DOHH2 (cell line): ENCODE data around the gene ARHGAP27.

Source experiments
- H3F3A ChIP-seq: fragments of 200-600 bp; sonication (generic), shearing (Covaris generic); 2 replicates; pipeline ENCODE4 v1.6.0; 2016; ENCODE audit warnings: antibody characterized with exemption, mild to moderate bottlenecking; ENCODE audit not compliant: control insufficient read depth, insufficient read depth
- H3K27ac ChIP-seq: fragments of 200-600 bp; sonication (generic); 2 replicates; pipeline ENCODE4 v1.5.1; 2014; ENCODE audit warnings: low read depth, mild to moderate bottlenecking, low read length, moderate library complexity
- H3K27me3 ChIP-seq: fragments of 200-600 bp; sonication (generic); 2 replicates; pipeline ENCODE4 v1.6.1; 2014; ENCODE audit warnings: mild to moderate bottlenecking, low read length, mixed read lengths; ENCODE audit not compliant: control insufficient read depth
- H3K36me3 ChIP-seq: fragments of 200-600 bp; sonication (generic); 2 replicates; pipeline ENCODE4 v1.6.1; 2014; ENCODE audit warnings: mild to moderate bottlenecking, low read length, moderate library complexity, mixed read lengths; ENCODE audit not compliant: control insufficient read depth
- H3K4me1 ChIP-seq: fragments of 200-600 bp; sonication (generic); 2 replicates; pipeline ENCODE4 v1.6.1; 2014; ENCODE audit warnings: mild to moderate bottlenecking, low read length, mixed read lengths; ENCODE audit not compliant: control insufficient read depth
- H3K4me2 ChIP-seq: fragments of 200-600 bp; sonication (generic); 2 replicates; pipeline ENCODE4 v1.6.0; 2014; ENCODE audit warnings: mild to moderate bottlenecking, low read length, moderate library complexity
- H3K4me3 ChIP-seq: fragments of 200-600 bp; sonication (generic); 2 replicates; pipeline ENCODE4 v1.5.1; 2014; ENCODE audit warnings: mild to moderate bottlenecking, low read length, mixed read lengths
- H3K79me2 ChIP-seq: fragments of 200-600 bp; sonication (generic); 2 replicates; pipeline ENCODE4 v1.6.1; 2014; ENCODE audit warnings: mild to moderate bottlenecking, low read length, mixed read lengths; ENCODE audit not compliant: control insufficient read depth
- H3K9me2 ChIP-seq: fragments of 200-600 bp; sonication (generic); replicated peaks from 2 replicates; pipeline ENCODE4 v1.6.1; 2014; ENCODE audit warnings: mild to moderate bottlenecking, low read length, mixed read lengths; ENCODE audit not compliant: control insufficient read depth
- H3K9me3 ChIP-seq: fragments of 200-600 bp; sonication (generic); 2 replicates; pipeline ENCODE4 v1.6.1; 2014; ENCODE audit warnings: antibody characterized with exemption, low read length, mixed read lengths; ENCODE audit not compliant: control insufficient read depth, insufficient read depth
- H4K20me1 ChIP-seq: fragments of 200-600 bp; sonication (generic); 2 replicates; pipeline ENCODE4 v1.6.0; 2014; ENCODE audit warnings: low read depth, mild to moderate bottlenecking, antibody characterized with exemption, low read length, moderate library complexity; ENCODE audit not compliant: control insufficient read depth, insufficient read depth
- EZH2phosphoT487 ChIP-seq: fragments of 200-600 bp; sonication (generic); IDR thresholded peaks from 2 replicates; pipeline ENCODE4 v1.6.1; 2017; ENCODE audit warnings: borderline replicate concordance, mild to moderate bottlenecking, antibody characterized with exemption, low read length, moderate library complexity, mixed read lengths
- TF ChIP-seq, protein P1 (sequence below): fragments of 200-600 bp; sonication (generic); IDR thresholded peaks from one replicate; pipeline ENCODE4 v1.5.1; 2014; ENCODE audit warnings: antibody characterized with exemption, mild to moderate bottlenecking, low read depth, low read length; ENCODE audit not compliant: poor library complexity, severe bottlenecking

ARHGAP27 gene

GRCh38 chr17:45436161-45436560 lies 3.5 kb upstream of the ARHGAP27 start:
- Histone ChIP-seq H3K9me2 (no peaks in the 10 kb centered on the region), H3K27me3 (peaks cover 15% of the 10 kb centered on the region), H3K27ac (no peak overlapping the region), H3F3A (peaks cover 2% of the 10 kb centered on the region; the same call in 1 of the 2 replicates), H3K9me3 (no peaks in the 10 kb centered on the region), H3K4me1 (peaks cover 27% of the 10 kb centered on the region), H3K4me3 (no peak overlapping the region), H4K20me1 (no peaks in the 10 kb centered on the region), H3K36me3 (no peaks in the 10 kb centered on the region), H3K79me2 (no peaks in the 10 kb centered on the region), H3K4me2 (no peak overlapping the region)
- TF ChIP-seq, protein P1, sequence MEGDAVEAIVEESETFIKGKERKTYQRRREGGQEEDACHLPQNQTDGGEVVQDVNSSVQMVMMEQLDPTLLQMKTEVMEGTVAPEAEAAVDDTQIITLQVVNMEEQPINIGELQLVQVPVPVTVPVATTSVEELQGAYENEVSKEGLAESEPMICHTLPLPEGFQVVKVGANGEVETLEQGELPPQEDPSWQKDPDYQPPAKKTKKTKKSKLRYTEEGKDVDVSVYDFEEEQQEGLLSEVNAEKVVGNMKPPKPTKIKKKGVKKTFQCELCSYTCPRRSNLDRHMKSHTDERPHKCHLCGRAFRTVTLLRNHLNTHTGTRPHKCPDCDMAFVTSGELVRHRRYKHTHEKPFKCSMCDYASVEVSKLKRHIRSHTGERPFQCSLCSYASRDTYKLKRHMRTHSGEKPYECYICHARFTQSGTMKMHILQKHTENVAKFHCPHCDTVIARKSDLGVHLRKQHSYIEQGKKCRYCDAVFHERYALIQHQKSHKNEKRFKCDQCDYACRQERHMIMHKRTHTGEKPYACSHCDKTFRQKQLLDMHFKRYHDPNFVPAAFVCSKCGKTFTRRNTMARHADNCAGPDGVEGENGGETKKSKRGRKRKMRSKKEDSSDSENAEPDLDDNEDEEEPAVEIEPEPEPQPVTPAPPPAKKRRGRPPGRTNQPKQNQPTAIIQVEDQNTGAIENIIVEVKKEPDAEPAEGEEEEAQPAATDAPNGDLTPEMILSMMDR: no peak
- no peak for TF ChIP-seq EZH2phosphoT487

- H3K79me2 ChIP-seq: no peaks in the 10 kb centered on the region
- no peaks in the 10 kb centered on the region for H3K9me2 ChIP-seq
- no peak overlapping the region for H3K4me2 ChIP-seq
- H3K36me3 ChIP-seq: no peaks in the 10 kb centered on the region
- H4K20me1 ChIP-seq: no peaks in the 10 kb centered on the region
- H3K27me3 ChIP-seq: peaks cover 22% of the 10 kb centered on the region
- no peak for TF ChIP-seq EZH2phosphoT487
- TF ChIP-seq, protein P1: no peak
- H3F3A ChIP-seq: peaks cover 2% of the 10 kb centered on the region; the same call in 1 of the 2 replicates
- no peak overlapping the region for H3K4me3 ChIP-seq
- H3K4me1 ChIP-seq: peaks cover 24% of the 10 kb centered on the region
- H3K27ac ChIP-seq: no peak overlapping the region
- no peaks in the 10 kb centered on the region for H3K9me3 ChIP-seq
Measured at GRCh38 chr17:45435481-45435880, 2.8 kb upstream of the ARHGAP27 start.

DNA sequence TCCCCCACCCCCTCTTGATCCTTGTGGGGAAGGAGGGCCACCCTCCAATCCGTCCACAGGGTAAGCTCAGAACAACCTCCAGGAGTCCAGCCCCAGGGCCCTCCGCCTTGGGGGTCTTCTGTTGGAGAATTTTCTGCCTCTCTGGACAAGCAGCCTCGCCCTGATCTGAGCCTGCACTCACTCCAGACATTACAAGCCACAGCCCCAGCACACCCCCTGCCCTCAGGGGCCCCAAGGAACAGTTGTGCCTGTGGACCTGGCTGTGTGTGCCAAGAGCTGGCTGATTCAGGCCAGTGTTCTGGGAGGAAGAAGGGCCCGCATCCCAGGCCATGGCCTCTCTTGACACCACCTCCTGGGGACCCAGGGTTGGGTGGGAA lies 477 bp upstream of the ARHGAP27 start:
- no peaks in the 10 kb centered on the region for H3K79me2 ChIP-seq
- H3F3A ChIP-seq: peaks cover 7% of the 10 kb centered on the region
- no peak overlapping the region for H3K27ac ChIP-seq
- H4K20me1 ChIP-seq: no peaks in the 10 kb centered on the region
- H3K36me3 ChIP-seq: no peaks in the 10 kb centered on the region
- no peak overlapping the region for H3K4me2 ChIP-seq
- H3K27me3 ChIP-seq: peaks cover 24% of the 10 kb centered on the region
- H3K4me3 ChIP-seq: no peak overlapping the region
- no peaks in the 10 kb centered on the region for H3K9me2 ChIP-seq
- peaks cover 37% of the 10 kb centered on the region for H3K4me1 ChIP-seq
- no peaks in the 10 kb centered on the region for H3K9me3 ChIP-seq
- TF ChIP-seq EZH2phosphoT487: no peak
- TF ChIP-seq, protein P1: no peak
